T-helper 17 cell (primary cell): ENCODE measurements around the gene HTT. TPM values are rescaled to one million over a fixed set of nuclear protein-coding genes. Genes with fewer than 3 reads are reported as not detected.
"Not testable (repeated sequence)": the region's sequence is repeated elsewhere in the genome, so short reads cannot be mapped to it uniquely, and the experiment has no call there.

ENCODE experiments used
- ATAC-seq: fragments of 150-1000 bp; cut with Tn5 transposase; 2 replicates; pipeline ENCODE4 v1.10.0; 2021; ENCODE audit warnings: mild to moderate bottlenecking, moderate library complexity
- DNase-seq, 3 donors: peaks; one replicate each; pipeline versions ENCODE4 v3.0.0 to v3.0.0-alpha.2; 2020 to 2021
- H3K9me3 ChIP-seq: one replicate; pipeline ENCODE4 v1.7.0; 2013; ENCODE audit warnings: low read length, mild to moderate bottlenecking; ENCODE audit not compliant: control insufficient read depth, poor library complexity, severe bottlenecking
- H3K27ac Mint-ChIP-seq: one replicate; pipeline ENCODE4 v1.8.0; 2022; ENCODE audit warnings: mild to moderate bottlenecking, moderate library complexity, mixed read lengths
- H3K27me3 Mint-ChIP-seq: one replicate; pipeline ENCODE4 v1.8.0; 2022; ENCODE audit warnings: mixed read lengths
- H3K36me3 Mint-ChIP-seq: one replicate; pipeline ENCODE4 v1.8.0; 2022; ENCODE audit warnings: low read depth, mixed read lengths
- H3K4me1 Mint-ChIP-seq: one replicate; pipeline ENCODE4 v1.8.0; 2022; ENCODE audit warnings: mild to moderate bottlenecking, mixed read lengths
- H3K4me3 Mint-ChIP-seq: one replicate; pipeline ENCODE4 v1.8.0; 2022; ENCODE audit warnings: mild to moderate bottlenecking, moderate library complexity, mixed read lengths
- total RNA-seq, 4 donors: library from RNA in 2 of 4; stranded (reverse) in 2 of 4; gene quantifications; one replicate each; pipeline ENCODE4 v1.2.3 and lab custom pipeline; 2022 to 2026

HTT gene
- total RNA-seq, 2 donors from 2014 or later: 83.9 to 89.9 TPM

GRCh38 chr4:3040452-3041191 lies 33.9 kb upstream of the HTT start:
- Mint-ChIP-seq H3K36me3 (no peaks in the 10 kb centered on the region), H3K27me3 (peaks cover 13% of the 10 kb centered on the region), H3K4me3 (peak overlapping the region; percentile 89), H3K27ac (no peak overlapping the region), H3K4me1 (peaks cover 28% of the 10 kb centered on the region)
- ATAC-seq (no peak), DNase-seq (no peak)
- no peaks in the 10 kb centered on the region for H3K9me3 ChIP-seq

- DNase-seq (peak in 2 of 3 donors; percentile 13 to 14), ATAC-seq (peak; percentile 48)
- peak overlapping the region; percentile 89 for H3K4me3 Mint-ChIP-seq
- no peaks in the 10 kb centered on the region for H3K9me3 ChIP-seq
- H3K27ac Mint-ChIP-seq: peak overlapping the region; percentile 32
- H3K4me1 Mint-ChIP-seq: peaks cover 29% of the 10 kb centered on the region
- peaks cover 13% of the 10 kb centered on the region for H3K27me3 Mint-ChIP-seq
- H3K36me3 Mint-ChIP-seq: no peaks in the 10 kb centered on the region
Observed at GRCh38 chr4:3041192-3042142, 33.0 kb upstream of the HTT start.

GRCh38 chr4:3042226-3042625 lies 32.3 kb upstream of the HTT start:
- Mint-ChIP-seq H3K4me3 (peak overlapping the region; percentile 89), H3K27ac (peak overlapping the region; percentile 32), H3K4me1 (peaks cover 24% of the 10 kb centered on the region), H3K36me3 (no peaks in the 10 kb centered on the region), H3K27me3 (peaks cover 8% of the 10 kb centered on the region)
- no peaks in the 10 kb centered on the region for H3K9me3 ChIP-seq
- DNase-seq: no peak
- ATAC-seq: no peak

- no peaks in the 10 kb centered on the region for H3K36me3 Mint-ChIP-seq
- peaks cover 6% of the 10 kb centered on the region for H3K27me3 Mint-ChIP-seq
- no peak overlapping the region for H3K4me3 Mint-ChIP-seq
- ATAC-seq (no peak), DNase-seq (no peak)
- H3K4me1 Mint-ChIP-seq: peaks cover 23% of the 10 kb centered on the region
- H3K27ac Mint-ChIP-seq: no peak overlapping the region
- H3K9me3 ChIP-seq: no peaks in the 10 kb centered on the region
Observed at GRCh38 chr4:3043282-3044020, 31.0 kb upstream of the HTT start.

- peak overlapping the region; percentile 32 for H3K4me3 Mint-ChIP-seq
- H3K36me3 Mint-ChIP-seq: no peaks in the 10 kb centered on the region
- DNase-seq (peak; percentile 35 to 60 (median 59)), ATAC-seq (peak; percentile 73)
- H3K9me3 ChIP-seq: no peaks in the 10 kb centered on the region
- H3K27ac Mint-ChIP-seq: peak overlapping the region; percentile 19
- peaks cover 6% of the 10 kb centered on the region for H3K27me3 Mint-ChIP-seq
- H3K4me1 Mint-ChIP-seq: peaks cover 23% of the 10 kb centered on the region
Observed at GRCh38 chr4:3044870-3045819, 29.3 kb upstream of the HTT start.

- Mint-ChIP-seq H3K27me3 (peaks cover 6% of the 10 kb centered on the region), H3K4me3 (no peak overlapping the region), H3K4me1 (peaks cover 21% of the 10 kb centered on the region), H3K27ac (peak overlapping the region; percentile 19), H3K36me3 (no peaks in the 10 kb centered on the region)
- ATAC-seq (no peak), DNase-seq (no peak)
- no peaks in the 10 kb centered on the region for H3K9me3 ChIP-seq
Observed at GRCh38 chr4:3046162-3046561, 28.3 kb upstream of the HTT start.

GRCh38 chr4:3046623-3047022 lies 27.9 kb upstream of the HTT start:
- Mint-ChIP-seq H3K27me3 (peaks cover 7% of the 10 kb centered on the region), H3K36me3 (no peaks in the 10 kb centered on the region), H3K27ac (no peak overlapping the region), H3K4me3 (no peak overlapping the region), H3K4me1 (peaks cover 21% of the 10 kb centered on the region)
- ATAC-seq (no peak), DNase-seq (no peak)
- H3K9me3 ChIP-seq: no peaks in the 10 kb centered on the region

- peak; percentile 46 to 58 (median 50) for DNase-seq
- peaks cover 5% of the 10 kb centered on the region for H3K27me3 Mint-ChIP-seq
- peaks cover 20% of the 10 kb centered on the region for H3K4me1 Mint-ChIP-seq
- peak overlapping the region; percentile 85 for H3K27ac Mint-ChIP-seq
- no peaks in the 10 kb centered on the region for H3K9me3 ChIP-seq
- peak overlapping the region; percentile 87 for H3K4me3 Mint-ChIP-seq
- peak; percentile 84 for ATAC-seq
- H3K36me3 Mint-ChIP-seq: no peaks in the 10 kb centered on the region
Observed at GRCh38 chr4:3047464-3048286, 26.8 kb upstream of the HTT start.

- H3K27me3 Mint-ChIP-seq, ATAC-seq, DNase-seq, H3K36me3 Mint-ChIP-seq, H3K4me3 Mint-ChIP-seq, H3K9me3 ChIP-seq, H3K4me1 Mint-ChIP-seq: not testable (repeated sequence)
- peak overlapping the region; percentile 27 for H3K27ac Mint-ChIP-seq
Observed at GRCh38 chr4:3051141-3051897, 23.2 kb upstream of the HTT start.

- no peak for ATAC-seq
- no peak overlapping the region for H3K4me3 Mint-ChIP-seq
- no peaks in the 10 kb centered on the region for H3K4me1 Mint-ChIP-seq
Observed at GRCh38 chr4:3054169-3054759, 20.2 kb upstream of the HTT start.

GRCh38 chr4:3059943-3060342 lies 14.5 kb upstream of the HTT start:
- Mint-ChIP-seq H3K27me3 (peaks cover 27% of the 10 kb centered on the region), H3K4me3 (no peak overlapping the region), H3K27ac (no peak overlapping the region), H3K36me3 (peaks cover 5% of the 10 kb centered on the region), H3K4me1 (peaks cover 12% of the 10 kb centered on the region)
- DNase-seq (no peak), ATAC-seq (no peak)
- H3K9me3 ChIP-seq: no peaks in the 10 kb centered on the region

More at GRCh38 chr4:3054169-3054759, 20.2 kb upstream of the HTT start:
- Mint-ChIP-seq H3K27me3 (peaks cover 5% of the 10 kb centered on the region), H3K27ac (no peak overlapping the region), H3K36me3 (no peaks in the 10 kb centered on the region)
- no peak for DNase-seq
- no peaks in the 10 kb centered on the region for H3K9me3 ChIP-seq
